Measurements from ENCODE around the gene OR6C2. TPM values are rescaled to one million over a fixed set of nuclear protein-coding genes. Genes with fewer than 3 reads are reported as not detected.
"Not testable (repeated sequence)": the region's sequence is repeated elsewhere in the genome, so short reads cannot be mapped to it uniquely, and the experiment has no call there.

The OR6C2 gene
- total RNA-seq, 1 donor from 2014 or later, result not detected

DNA sequence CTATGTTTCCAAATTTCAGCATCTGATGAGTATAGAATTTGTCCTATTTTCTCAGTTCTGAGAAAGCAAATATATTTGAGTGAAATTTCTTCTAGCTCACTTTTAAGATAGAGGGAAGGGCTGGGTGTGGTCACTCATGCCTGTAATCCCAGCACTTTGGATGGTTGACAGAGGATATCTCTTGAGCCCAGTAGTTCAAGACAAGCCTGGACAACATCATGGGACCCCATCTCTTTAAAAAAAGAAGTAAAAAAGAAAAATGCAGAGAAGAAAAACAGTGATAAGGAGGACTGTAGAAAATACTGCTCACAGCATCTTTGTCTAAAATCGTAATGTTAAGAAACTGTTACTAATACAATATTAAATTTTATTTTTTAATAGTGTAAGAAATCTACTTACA, 28.4 kb downstream of the OR6C2 start:
- intact Hi-C loops (cut with micrococcal nuclease), result no loop called here

DNA sequence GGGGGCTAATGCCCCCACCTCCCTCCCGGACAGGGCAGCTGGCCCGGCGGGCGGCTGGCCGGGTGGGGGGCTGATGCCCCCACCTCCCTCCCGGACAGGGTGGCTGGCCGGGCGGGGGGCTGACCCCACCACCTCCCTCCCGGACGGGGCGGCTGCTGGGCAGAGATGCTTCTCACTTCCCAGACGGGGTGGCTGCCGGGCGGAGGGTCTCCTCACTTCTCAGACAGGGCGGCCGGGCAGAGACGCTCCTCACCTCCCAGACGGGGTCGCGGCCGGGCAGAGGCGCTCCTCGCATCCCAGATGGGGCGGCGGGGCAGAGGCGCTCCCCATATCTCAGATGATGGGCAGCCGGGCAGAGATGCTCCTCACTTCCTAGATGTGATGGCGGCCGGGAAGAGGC, 35.3 kb downstream of the OR6C2 start:
- intact Hi-C loops (cut with micrococcal nuclease), result not testable (repeated sequence)

DNA sequence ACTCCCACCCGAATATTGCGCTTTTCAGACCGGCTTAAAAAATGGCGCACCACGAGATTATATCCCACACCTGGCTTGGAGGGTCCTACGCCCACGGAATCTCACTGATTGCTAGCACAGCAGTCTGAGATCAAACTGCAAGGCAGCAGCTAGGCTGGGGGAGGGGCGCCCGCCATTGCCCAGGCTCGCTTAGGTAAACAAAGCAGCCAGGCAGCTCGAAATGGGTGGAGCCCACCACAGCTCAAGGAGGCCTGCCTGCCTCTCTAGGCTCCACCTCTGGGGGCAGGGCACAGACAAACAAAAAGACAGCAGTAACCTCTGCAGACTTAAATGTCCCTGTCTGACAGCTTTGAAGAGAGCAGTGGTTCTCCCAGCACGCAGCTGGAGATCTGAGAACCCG, 40.4 kb downstream of the OR6C2 start:
- intact Hi-C loops (cut with micrococcal nuclease), result not testable (repeated sequence)

DNA sequence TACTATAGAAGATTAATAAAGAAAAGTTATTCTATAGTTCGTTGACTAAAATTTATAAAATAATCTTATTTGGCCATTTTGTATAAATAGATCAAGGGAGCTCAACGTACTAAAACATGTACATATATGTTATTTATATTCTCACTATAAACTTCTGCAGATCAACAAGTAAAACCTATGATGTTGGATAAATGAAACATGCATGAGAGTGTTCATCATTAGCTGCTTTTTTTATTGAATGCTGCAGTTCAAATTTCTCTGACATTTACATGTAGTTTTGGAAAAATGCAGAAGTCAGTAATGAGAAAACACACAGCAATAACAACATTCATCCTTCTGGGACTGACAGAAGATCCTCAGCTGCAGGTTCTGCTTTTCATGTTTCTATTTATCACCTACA, 48.2 kb downstream of the OR6C2 start, which contains the start of gene OR6C68:
OR6C68 (plus strand) TSS at position 301 of the 400 bp plus-strand sequence; CDS start at position 301, 0 bp downstream.
- intact Hi-C loops (cut with micrococcal nuclease), result no loop called here

DNA sequence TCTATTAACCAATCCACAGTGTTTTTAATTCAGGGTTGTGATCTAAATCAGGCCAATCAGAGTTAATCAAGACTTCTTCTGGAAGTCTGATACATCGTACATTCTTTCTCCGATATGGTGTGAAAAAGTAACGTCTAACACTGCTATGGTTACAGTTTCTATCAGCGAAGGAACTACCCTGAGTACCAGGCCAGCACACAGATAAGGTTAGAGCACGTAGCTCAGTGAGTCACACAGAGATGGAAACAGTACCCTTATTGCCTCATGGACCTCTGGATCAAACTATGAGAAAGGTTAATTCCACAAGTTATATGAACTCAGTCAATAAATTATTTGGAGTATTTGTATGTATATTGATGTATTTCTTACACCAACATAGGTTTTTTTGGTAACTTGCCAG, 51.6 kb downstream of the OR6C2 start:
- intact Hi-C loops (cut with micrococcal nuclease), result no loop called here

DNA sequence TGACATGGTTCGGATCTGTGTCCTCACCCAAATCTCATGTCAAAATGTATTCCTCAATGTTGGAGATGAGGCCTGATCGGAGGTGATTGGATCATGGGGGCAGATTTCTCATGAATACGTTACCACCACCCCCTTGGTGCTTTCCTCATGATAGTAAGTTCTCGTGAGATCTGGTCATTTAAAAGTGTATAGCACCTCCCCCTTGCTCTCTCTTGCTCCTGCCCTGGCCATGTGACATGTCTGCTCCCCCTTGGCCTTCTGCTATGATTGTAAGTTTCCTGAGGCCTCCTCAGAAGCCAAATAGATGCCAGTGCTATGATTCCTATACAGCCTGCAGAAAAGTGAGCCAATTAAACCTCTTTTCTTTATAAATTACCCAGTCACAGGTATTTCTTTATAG, 55.4 kb downstream of the OR6C2 start:
- intact Hi-C loops (cut with micrococcal nuclease), result no loop called here

DNA sequence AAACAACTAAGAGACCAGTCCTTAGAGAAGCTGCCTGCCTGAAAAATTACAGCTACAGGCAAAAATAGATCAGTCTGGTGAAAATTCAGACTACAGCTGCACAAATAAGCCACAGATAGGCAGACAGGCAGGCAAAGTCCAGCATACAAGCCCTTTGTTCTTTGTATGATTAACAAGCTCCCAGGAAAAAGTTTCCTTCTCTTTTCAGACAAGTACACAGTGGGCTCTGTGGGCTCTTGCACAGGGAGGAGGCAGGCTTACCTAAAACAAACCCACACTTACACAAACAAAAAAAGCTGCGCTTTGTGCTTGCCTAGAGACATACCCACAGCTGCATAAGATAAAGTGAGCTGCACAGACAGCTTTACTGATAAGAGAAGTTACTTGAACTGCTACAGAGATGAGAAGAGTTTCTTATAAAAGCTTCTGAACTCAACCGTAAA, 56.0 kb downstream of the OR6C2 start:
- intact Hi-C loops (cut with micrococcal nuclease), result no loop called here

DNA sequence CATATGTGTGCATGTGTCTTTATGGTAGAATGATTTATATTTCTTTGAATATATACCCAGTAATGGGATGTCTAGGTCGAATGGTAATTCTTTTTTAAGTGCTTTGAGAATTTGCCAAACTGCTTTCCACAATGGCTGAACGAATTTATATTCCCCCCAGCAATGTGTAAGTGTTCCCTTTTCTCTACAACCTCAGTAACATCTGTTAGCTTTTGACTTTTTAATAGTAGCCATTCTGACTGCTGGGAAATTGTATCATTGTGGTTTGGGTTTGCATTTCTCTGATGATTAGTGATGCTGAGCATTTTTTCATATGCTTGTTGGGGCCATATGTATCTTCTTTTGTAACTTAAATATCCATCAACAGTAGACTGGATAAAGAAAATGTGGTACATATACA, 57.7 kb downstream of the OR6C2 start:
- intact Hi-C loops (cut with micrococcal nuclease), result no loop called here

Other genes with a start within 250 kb of the OR6C2 start
- not detected in 2 replicates for gene OR10A7, start 223.1 kb upstream of the OR6C2 start, total RNA-seq
- not detected in 2 replicates for gene OR6C74, start 199.5 kb upstream of the OR6C2 start, total RNA-seq
- not detected in 2 replicates for gene OR6C6, start 147.5 kb upstream of the OR6C2 start, total RNA-seq
- not detected in 2 replicates for gene OR6C1, start 129.7 kb upstream of the OR6C2 start, total RNA-seq
- not detected in 2 replicates for gene OR6C3, start 113.3 kb upstream of the OR6C2 start, total RNA-seq
- gene OR6C75, start 81.1 kb upstream of the OR6C2 start, total RNA-seq, result not detected in 2 replicates
- gene OR6C65, start 43.5 kb upstream of the OR6C2 start, total RNA-seq, result not detected in 2 replicates
- not detected in 2 replicates for gene OR6C76, start 17.8 kb upstream of the OR6C2 start, total RNA-seq
- gene OR6C70, start 26.1 kb downstream of the OR6C2 start, total RNA-seq, result not detected in 2 replicates
- gene OR6C68, start 48.3 kb downstream of the OR6C2 start, total RNA-seq, result not detected in 2 replicates
- gene OR6C4, start 105.5 kb downstream of the OR6C2 start, total RNA-seq, result not detected in 2 replicates
- gene OR2AP1, start 128.4 kb downstream of the OR6C2 start, total RNA-seq, result not detected in 2 replicates
- gene OR10P1, start 192.8 kb downstream of the OR6C2 start, total RNA-seq, result not detected in 2 replicates